Nephron (organoid): ENCODE data around the gene CDYL2.

ENCODE experiments used
- H3K27ac Mint-ChIP-seq, 3 experiments: 2 replicates each; pipeline ENCODE4 v1.8.0; 2020; ENCODE audit warnings: mixed read lengths in 3 of 3, mild to moderate bottlenecking in 2 of 3, moderate library complexity in 1 of 3
- H3K27me3 Mint-ChIP-seq: 2 replicates; pipeline ENCODE4 v1.8.0; 2021; ENCODE audit warnings: low read depth, mild to moderate bottlenecking, moderate library complexity, mixed read lengths
- H3K36me3 Mint-ChIP-seq: 2 replicates; pipeline ENCODE4 v1.8.0; 2020; ENCODE audit warnings: low read depth, mixed read lengths
- H3K4me1 Mint-ChIP-seq: 2 replicates; pipeline ENCODE4 v1.8.0; 2020; ENCODE audit warnings: mixed read lengths
- H3K4me3 Mint-ChIP-seq, 3 experiments: 2 replicates each; pipeline ENCODE4 v1.8.0; 2020; ENCODE audit warnings: mild to moderate bottlenecking in 3 of 3, mixed read lengths in 3 of 3, moderate library complexity in 2 of 3
- H3K9me3 Mint-ChIP-seq: 2 replicates; pipeline ENCODE4 v1.8.0; 2020; ENCODE audit warnings: mixed read lengths
- TF ChIP-seq, protein P1 (sequence below), 3 experiments: fragments of 200-600 bp; sonication (generic); IDR thresholded peaks; one replicate each; pipeline ENCODE4 v1.5.0; 2021; ENCODE audit warnings: antibody characterized with exemption in 3 of 3; ENCODE audit not compliant: unreplicated experiment in 3 of 3

Gene CDYL2

DNA sequence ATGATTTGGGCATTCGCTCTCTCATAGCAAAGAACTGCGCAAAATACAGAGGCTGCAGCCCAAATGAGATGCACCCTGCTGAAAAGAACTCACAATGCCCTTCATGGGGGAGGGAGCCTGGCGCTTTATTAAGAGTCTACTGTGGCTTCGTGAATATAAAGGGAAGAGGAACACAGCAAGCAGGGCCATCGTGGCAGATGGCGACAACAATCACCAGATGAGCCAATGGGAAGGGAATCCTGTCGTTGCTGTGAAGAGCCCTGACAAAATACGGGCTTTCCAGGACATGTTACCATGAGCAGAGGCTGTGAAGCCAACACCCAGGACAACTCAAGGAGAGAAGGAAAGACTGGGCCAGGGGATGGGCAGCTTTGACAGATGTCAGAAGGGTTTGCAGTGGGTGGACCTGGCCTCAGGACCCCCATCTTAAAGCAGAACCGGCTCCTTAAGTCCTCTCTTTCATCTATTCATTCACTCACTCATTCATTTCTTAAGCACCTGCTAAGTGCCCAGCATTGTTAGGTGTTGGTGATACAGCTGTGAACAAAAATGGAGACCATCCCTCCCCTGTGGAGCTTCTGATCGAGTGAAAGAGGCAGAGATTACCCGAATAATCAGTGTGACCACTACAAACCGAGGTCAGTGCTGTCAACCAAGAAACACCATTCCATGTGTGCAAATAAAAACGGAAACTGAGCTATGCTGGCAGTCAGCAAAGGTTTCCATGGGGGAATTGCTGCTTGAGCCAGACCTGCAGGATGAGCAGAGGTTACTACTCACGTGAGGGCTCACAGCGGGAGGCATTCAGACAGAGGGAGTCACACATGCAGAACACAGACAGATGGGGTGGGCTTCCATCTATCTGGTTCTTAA, 137.8 kb downstream of the CDYL2 start:
- Mint-ChIP-seq H3K4me1 (no peaks in the 10 kb centered on the region), H3K27ac (no peak overlapping the region), H3K27me3 (peaks cover 13% of the 10 kb centered on the region), H3K4me3 (no peak overlapping the region), H3K9me3 (peaks cover 4% of the 10 kb centered on the region), H3K36me3 (no peaks in the 10 kb centered on the region)
- TF ChIP-seq, protein P1, sequence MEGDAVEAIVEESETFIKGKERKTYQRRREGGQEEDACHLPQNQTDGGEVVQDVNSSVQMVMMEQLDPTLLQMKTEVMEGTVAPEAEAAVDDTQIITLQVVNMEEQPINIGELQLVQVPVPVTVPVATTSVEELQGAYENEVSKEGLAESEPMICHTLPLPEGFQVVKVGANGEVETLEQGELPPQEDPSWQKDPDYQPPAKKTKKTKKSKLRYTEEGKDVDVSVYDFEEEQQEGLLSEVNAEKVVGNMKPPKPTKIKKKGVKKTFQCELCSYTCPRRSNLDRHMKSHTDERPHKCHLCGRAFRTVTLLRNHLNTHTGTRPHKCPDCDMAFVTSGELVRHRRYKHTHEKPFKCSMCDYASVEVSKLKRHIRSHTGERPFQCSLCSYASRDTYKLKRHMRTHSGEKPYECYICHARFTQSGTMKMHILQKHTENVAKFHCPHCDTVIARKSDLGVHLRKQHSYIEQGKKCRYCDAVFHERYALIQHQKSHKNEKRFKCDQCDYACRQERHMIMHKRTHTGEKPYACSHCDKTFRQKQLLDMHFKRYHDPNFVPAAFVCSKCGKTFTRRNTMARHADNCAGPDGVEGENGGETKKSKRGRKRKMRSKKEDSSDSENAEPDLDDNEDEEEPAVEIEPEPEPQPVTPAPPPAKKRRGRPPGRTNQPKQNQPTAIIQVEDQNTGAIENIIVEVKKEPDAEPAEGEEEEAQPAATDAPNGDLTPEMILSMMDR (IDR thresholded peaks at IDR 0.05; ENCODE audit: unreplicated experiment in 3 of 3) = no peak

DNA sequence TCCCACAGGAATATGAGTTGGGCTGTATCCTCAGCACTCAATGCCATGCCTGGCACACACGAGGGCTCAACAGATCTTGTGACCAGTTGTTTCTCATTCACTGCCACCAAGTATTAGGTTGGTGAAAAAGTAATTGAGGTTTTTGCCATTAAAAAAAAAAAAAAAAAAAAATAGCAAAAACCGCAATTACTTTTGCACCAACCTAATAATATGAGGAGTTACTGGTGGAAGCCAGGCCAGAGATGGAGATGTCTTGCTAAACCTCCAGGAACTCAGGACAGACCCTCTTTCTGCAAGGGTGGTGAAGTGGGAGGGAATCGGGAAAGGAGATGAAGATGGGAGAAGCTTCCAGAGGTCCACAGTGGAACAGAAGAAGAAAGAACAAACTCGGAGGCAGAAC, 139.0 kb downstream of the CDYL2 start:
- H3K27me3 Mint-ChIP-seq = peaks cover 13% of the 10 kb centered on the region
- H3K4me1 Mint-ChIP-seq = no peaks in the 10 kb centered on the region
- peaks cover 7% of the 10 kb centered on the region for H3K9me3 Mint-ChIP-seq
- H3K36me3 Mint-ChIP-seq = no peaks in the 10 kb centered on the region
- no peak overlapping the region for H3K4me3 Mint-ChIP-seq
- TF ChIP-seq, protein P1 (IDR thresholded peaks at IDR 0.05; ENCODE audit: unreplicated experiment in 3 of 3) = no peak
- H3K27ac Mint-ChIP-seq = no peak overlapping the region

DNA sequence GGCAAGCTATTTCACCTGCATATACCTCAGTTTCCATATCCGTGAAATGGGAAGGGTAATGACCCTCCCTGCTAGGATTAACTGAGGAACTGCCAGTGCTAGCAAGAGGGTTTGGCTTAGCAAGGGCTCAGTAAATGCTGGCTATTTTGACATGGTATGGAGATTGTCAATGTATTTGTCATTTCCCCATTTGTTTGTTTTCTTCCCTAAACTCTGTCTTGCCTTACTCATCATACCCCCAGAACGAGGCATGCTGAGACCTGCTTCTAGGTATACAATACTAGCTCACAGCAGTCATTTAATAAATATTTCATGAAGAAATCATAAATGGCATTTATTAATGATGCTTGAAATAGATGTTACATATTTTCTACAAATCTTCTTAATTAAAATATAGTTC, 139.6 kb downstream of the CDYL2 start:
- TF ChIP-seq, protein P1 (IDR thresholded peaks at IDR 0.05; ENCODE audit: unreplicated experiment in 3 of 3) = no peak
- no peak overlapping the region for H3K27ac Mint-ChIP-seq
- peaks cover 13% of the 10 kb centered on the region for H3K27me3 Mint-ChIP-seq
- H3K4me3 Mint-ChIP-seq = no peak overlapping the region
- peaks cover 7% of the 10 kb centered on the region for H3K9me3 Mint-ChIP-seq
- no peaks in the 10 kb centered on the region for H3K4me1 Mint-ChIP-seq
- H3K36me3 Mint-ChIP-seq = no peaks in the 10 kb centered on the region

DNA sequence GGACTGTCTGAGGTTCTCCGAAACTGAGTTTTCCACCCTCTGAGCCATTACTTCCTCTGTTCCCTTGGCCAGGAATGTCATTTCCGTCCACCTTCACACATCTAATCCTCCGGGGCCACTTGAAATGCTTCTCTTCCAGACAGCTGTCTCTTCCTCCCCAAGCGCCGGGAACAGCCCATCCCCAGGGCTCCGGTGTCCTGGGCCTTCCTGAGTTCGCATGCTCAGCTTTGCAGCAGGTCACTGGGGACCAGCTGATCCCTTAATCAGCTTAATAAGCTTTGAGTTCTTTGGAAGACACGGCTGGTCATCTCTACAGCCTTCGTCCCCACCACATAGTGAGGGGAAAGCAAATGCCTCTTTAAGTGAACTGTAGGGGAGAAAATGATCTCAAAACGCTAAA, 140.2 kb downstream of the CDYL2 start:
- Mint-ChIP-seq H3K9me3 (peaks cover 7% of the 10 kb centered on the region), H3K27ac (no peak overlapping the region)

DNA sequence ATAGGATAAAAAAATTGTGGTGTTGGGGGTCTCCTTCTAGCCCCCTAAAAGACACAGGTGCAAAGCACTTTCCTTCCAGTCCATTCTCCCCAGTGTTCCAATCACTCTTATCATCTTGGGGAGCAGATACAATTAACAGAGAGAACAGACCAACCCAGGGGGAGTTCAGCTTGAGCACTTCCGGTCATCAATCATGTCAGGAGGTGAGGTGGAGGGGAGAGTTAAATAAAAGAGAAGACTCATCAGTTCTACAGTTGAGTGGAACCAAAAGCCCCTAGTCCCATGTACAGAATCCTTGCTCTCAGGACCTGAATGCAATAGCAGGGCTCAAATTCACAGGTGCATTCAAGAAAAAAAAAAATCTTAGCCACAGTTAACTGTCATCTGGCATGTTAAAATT, 141.3 kb downstream of the CDYL2 start:
- TF ChIP-seq, protein P1 (IDR thresholded peaks at IDR 0.05; ENCODE audit: unreplicated experiment in 3 of 3) = no peak
- H3K27me3 Mint-ChIP-seq = peaks cover 13% of the 10 kb centered on the region
- peaks cover 4% of the 10 kb centered on the region for H3K36me3 Mint-ChIP-seq
- no peak overlapping the region for H3K4me3 Mint-ChIP-seq
- no peaks in the 10 kb centered on the region for H3K4me1 Mint-ChIP-seq
- no peak overlapping the region for H3K27ac Mint-ChIP-seq
- peaks cover 14% of the 10 kb centered on the region for H3K9me3 Mint-ChIP-seq

More for the DNA sequence above, 140.2 kb downstream of the CDYL2 start:
- Mint-ChIP-seq H3K4me3 (no peak overlapping the region), H3K27me3 (peaks cover 13% of the 10 kb centered on the region), H3K4me1 (no peaks in the 10 kb centered on the region), H3K36me3 (no peaks in the 10 kb centered on the region)
- TF ChIP-seq, protein P1 (IDR thresholded peaks at IDR 0.05; ENCODE audit: unreplicated experiment in 3 of 3) = no peak

DNA sequence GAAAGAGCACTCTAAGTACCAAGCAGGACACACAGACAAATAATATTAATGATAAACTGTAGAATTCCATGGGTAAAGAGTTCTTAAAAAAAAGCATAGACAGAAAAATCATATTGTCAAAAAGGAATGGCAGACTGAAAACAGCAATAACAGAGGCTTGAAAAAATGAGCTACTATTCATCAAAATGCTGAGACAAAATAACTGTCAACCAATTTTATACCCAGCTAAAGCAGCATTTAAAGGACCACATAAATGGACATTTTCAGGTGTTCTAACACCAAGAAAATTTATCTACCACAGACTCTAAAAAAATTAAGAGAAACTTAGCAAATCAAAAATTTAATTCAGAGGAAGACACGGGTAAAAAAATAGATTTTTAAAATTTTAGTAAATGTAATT, 144.5 kb downstream of the CDYL2 start:
- Mint-ChIP-seq H3K9me3 (peaks cover 16% of the 10 kb centered on the region), H3K4me3 (no peak overlapping the region), H3K27ac (no peak overlapping the region), H3K36me3 (peaks cover 4% of the 10 kb centered on the region), H3K4me1 (no peaks in the 10 kb centered on the region), H3K27me3 (no peaks in the 10 kb centered on the region)
- TF ChIP-seq, protein P1 (IDR thresholded peaks at IDR 0.05; ENCODE audit: unreplicated experiment in 3 of 3) = no peak
